Tibial artery (tissue), 4 donors: ENCODE data around the gene NRF1.

Source experiments
- DNase-seq, 2 donors: peaks; one replicate each; pipeline ENCODE4 v3.0.0-alpha.2; 2019
- H3K27ac ChIP-seq, 2 donors: fragments of 200-600 bp; sonication (generic) in 1 of 2; 1 replicate in 1 of 2; 2 replicates in 1 of 2; pipeline ENCODE4 v1.5.1; 2018 to 2019; ENCODE audit warnings: mild to moderate bottlenecking in 1 of 2
- H3K27me3 ChIP-seq, 2 donors: fragments of 200-600 bp; sonication (generic) in 1 of 2; one replicate each; pipeline versions ENCODE4 v1.5.1 to v1.6.0; 2016 to 2019
- H3K36me3 ChIP-seq, 3 donors: fragments of 200-600 bp; sonication (generic) in 2 of 3; one replicate each; pipeline ENCODE4 v1.5.1; 2016 to 2019; ENCODE audit warnings: mild to moderate bottlenecking in 2 of 3
- H3K4me1 ChIP-seq, 4 donors: fragments of 200-600 bp; sonication (generic) in 2 of 4; 1 replicate in 3 of 4; 2 replicates in 1 of 4; pipeline ENCODE4 v1.5.1; 2016 to 2019
- H3K4me3 ChIP-seq, 2 donors: fragments of 200-600 bp; sonication (generic) in 1 of 2; 1 replicate in 1 of 2; 2 replicates in 1 of 2; pipeline ENCODE4 v1.5.1; 2018 to 2019; ENCODE audit warnings: mild to moderate bottlenecking in 2 of 2
- H3K9me3 ChIP-seq, 3 donors: fragments of 200-600 bp; sonication (generic) in 1 of 3; one replicate each; pipeline ENCODE4 v1.5.1; 2016 to 2019
- CTCF ChIP-seq, 2 experiments: fragments of 200-600 bp in 1 of 2; fragments of 450-650 bp in 1 of 2; IDR thresholded peaks; one replicate each; pipeline ENCODE4 v1.5.1; 2017 to 2019; ENCODE audit warnings: antibody characterized with exemption in 2 of 2, mild to moderate bottlenecking in 1 of 2, moderate library complexity in 1 of 2
- intact Hi-C: fragments of 100-400 bp; cut with DNase I; formaldehyde crosslinking; loops from one replicate; pipeline ENCODE4 v1.15.0; 2023; ENCODE audit warnings: low total_unique reads

NRF1 gene

GRCh38 chr7:129751916-129752315 lies 140.4 kb downstream of the NRF1 start:
- H3K4me1 ChIP-seq, result no peaks in the 10 kb centered on the region
- TF ChIP-seq CTCF (IDR thresholded peaks at IDR 0.05), result no peak
- peaks cover 27 to 57% (median 38%) of the 10 kb centered on the region in 3 donors for H3K36me3 ChIP-seq
- no peaks in the 10 kb centered on the region for H3K9me3 ChIP-seq
- H3K4me3 ChIP-seq, result no peak overlapping the region
- intact Hi-C loops, result no loop called here
- DNase-seq, result no peak
- no peaks in the 10 kb centered on the region for H3K27me3 ChIP-seq
- no peak overlapping the region for H3K27ac ChIP-seq

GRCh38 chr7:129752760-129753159 lies 141.2 kb downstream of the NRF1 start:
- H3K36me3 ChIP-seq, result peaks cover 29 to 56% (median 34%) of the 10 kb centered on the region in 3 donors
- intact Hi-C loops, result no loop called here
- no peaks in the 10 kb centered on the region for H3K9me3 ChIP-seq
- no peak for DNase-seq
- no peak for TF ChIP-seq CTCF (IDR thresholded peaks at IDR 0.05)
- no peaks in the 10 kb centered on the region for H3K27me3 ChIP-seq
- H3K4me3 ChIP-seq, result no peak overlapping the region
- no peak overlapping the region for H3K27ac ChIP-seq
- no peaks in the 10 kb centered on the region for H3K4me1 ChIP-seq

- H3K4me1 ChIP-seq, result no peaks in the 10 kb centered on the region
- TF ChIP-seq CTCF (IDR thresholded peaks at IDR 0.05), result no peak
- no peak overlapping the region for H3K4me3 ChIP-seq
- intact Hi-C loops, result no loop called here
- H3K9me3 ChIP-seq, result no peaks in the 10 kb centered on the region
- no peak for DNase-seq
- peaks cover 27 to 51% (median 34%) of the 10 kb centered on the region in 3 donors for H3K36me3 ChIP-seq
- no peaks in the 10 kb centered on the region for H3K27me3 ChIP-seq
- H3K27ac ChIP-seq, result no peak overlapping the region
Measured at GRCh38 chr7:129754406-129754805, 142.9 kb downstream of the NRF1 start.

GRCh38 chr7:129757991-129758390 lies 146.5 kb downstream of the NRF1 start:
- no peak overlapping the region for H3K27ac ChIP-seq
- DNase-seq, result no peak
- no peaks in the 10 kb centered on the region for H3K9me3 ChIP-seq
- TF ChIP-seq CTCF (IDR thresholded peaks at IDR 0.05), result no peak
- no peaks in the 10 kb centered on the region for H3K4me1 ChIP-seq
- H3K4me3 ChIP-seq, result no peak overlapping the region
- no peaks in the 10 kb centered on the region for H3K27me3 ChIP-seq
- intact Hi-C loops, result no loop called here
- H3K36me3 ChIP-seq, result peaks cover 23 to 33% (median 26%) of the 10 kb centered on the region in 3 donors

- Histone ChIP-seq H3K27ac (no peak overlapping the region), H3K36me3 (peaks cover 0 to 1% (median under 1%) of the 10 kb centered on the region in 3 donors), H3K27me3 (no peaks in the 10 kb centered on the region), H3K4me3 (no peak overlapping the region), H3K4me1 (no peaks in the 10 kb centered on the region), H3K9me3 (no peaks in the 10 kb centered on the region)
- DNase-seq, result no peak
- TF ChIP-seq CTCF (IDR thresholded peaks at IDR 0.05), result no peak
- intact Hi-C loops, result no loop called here
Measured at GRCh38 chr7:129762387-129762969, 151.0 kb downstream of the NRF1 start.
